ENCODE data around the gene SUFU. TPM values are rescaled to one million over a fixed set of nuclear protein-coding genes. Genes with fewer than 3 reads are reported as not detected.

SUFU gene
- total RNA-seq, 1 donor from 2014 or later = 8.9 TPM

DNA sequence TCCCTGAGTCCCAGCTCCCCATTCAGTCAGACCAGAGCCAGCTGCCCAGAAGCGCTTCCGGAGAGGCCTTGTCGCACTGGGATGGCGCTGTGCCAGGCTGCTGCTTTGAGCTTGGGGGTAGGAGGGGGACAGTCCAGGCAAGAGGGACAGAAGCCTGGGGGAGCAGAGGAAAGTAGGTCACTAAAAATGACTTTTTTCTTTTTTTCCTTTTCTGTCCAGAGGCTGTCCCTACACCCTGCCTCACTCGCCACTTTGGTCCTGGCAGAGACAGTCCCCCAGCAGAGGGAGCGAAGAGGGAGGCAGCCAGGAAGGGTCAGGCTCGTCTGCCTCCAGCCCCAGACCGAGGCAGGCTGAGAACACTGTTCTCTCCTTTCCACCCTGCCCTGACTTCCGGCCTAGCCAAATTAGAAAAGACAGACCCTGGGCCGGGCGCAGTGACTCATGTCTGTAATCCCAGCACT, 124.7 kb downstream of the SUFU start:
- TF ChIP-seq, protein P1, sequence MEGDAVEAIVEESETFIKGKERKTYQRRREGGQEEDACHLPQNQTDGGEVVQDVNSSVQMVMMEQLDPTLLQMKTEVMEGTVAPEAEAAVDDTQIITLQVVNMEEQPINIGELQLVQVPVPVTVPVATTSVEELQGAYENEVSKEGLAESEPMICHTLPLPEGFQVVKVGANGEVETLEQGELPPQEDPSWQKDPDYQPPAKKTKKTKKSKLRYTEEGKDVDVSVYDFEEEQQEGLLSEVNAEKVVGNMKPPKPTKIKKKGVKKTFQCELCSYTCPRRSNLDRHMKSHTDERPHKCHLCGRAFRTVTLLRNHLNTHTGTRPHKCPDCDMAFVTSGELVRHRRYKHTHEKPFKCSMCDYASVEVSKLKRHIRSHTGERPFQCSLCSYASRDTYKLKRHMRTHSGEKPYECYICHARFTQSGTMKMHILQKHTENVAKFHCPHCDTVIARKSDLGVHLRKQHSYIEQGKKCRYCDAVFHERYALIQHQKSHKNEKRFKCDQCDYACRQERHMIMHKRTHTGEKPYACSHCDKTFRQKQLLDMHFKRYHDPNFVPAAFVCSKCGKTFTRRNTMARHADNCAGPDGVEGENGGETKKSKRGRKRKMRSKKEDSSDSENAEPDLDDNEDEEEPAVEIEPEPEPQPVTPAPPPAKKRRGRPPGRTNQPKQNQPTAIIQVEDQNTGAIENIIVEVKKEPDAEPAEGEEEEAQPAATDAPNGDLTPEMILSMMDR (IDR thresholded peaks at IDR 0.05; ENCODE audit: insufficient read depth, low read length, poor library complexity, severe bottlenecking) = peak; percentile 11
- H3K4me3 ChIP-seq (ENCODE audit: low read depth, low read length) = no peak overlapping the region
- no peak for DNase-seq (ENCODE audit: low read depth)
- no peaks in the 10 kb centered on the region for H3K36me3 ChIP-seq (ENCODE audit: control insufficient read depth, insufficient read depth, low read length)
- H3K27me3 ChIP-seq (ENCODE audit: control insufficient read depth, insufficient read depth, low read length) = no peaks in the 10 kb centered on the region

GRCh38 chr10:102629661-102630614, 126.2 kb downstream of the SUFU start:
- DNase-seq (ENCODE audit: low read depth) = peak; percentile 95
- TF ChIP-seq, protein P1 (IDR thresholded peaks at IDR 0.05; ENCODE audit: insufficient read depth, low read length, poor library complexity, severe bottlenecking) = no peak
- H3K4me3 ChIP-seq (ENCODE audit: low read depth, low read length) = no peak overlapping the region

GRCh38 chr10:102630663-102631062, 126.9 kb downstream of the SUFU start:
- TF ChIP-seq, protein P1 (IDR thresholded peaks at IDR 0.05; ENCODE audit: insufficient read depth, low read length, poor library complexity, severe bottlenecking) = no peak
- Histone ChIP-seq H3K4me3 (ENCODE audit: low read depth, low read length) (no peak overlapping the region), H3K27me3 (ENCODE audit: control insufficient read depth, insufficient read depth, low read length) (no peaks in the 10 kb centered on the region), H3K36me3 (ENCODE audit: control insufficient read depth, insufficient read depth, low read length) (no peaks in the 10 kb centered on the region)
- DNase-seq (ENCODE audit: low read depth) = no peak

More at GRCh38 chr10:102629661-102630614, 126.2 kb downstream of the SUFU start:
- Histone ChIP-seq H3K36me3 (ENCODE audit: control insufficient read depth, insufficient read depth, low read length) (no peaks in the 10 kb centered on the region), H3K27me3 (ENCODE audit: control insufficient read depth, insufficient read depth, low read length) (no peaks in the 10 kb centered on the region)

GRCh38 chr10:102631525-102632393, 128.0 kb downstream of the SUFU start:
- TF ChIP-seq, protein P1 (IDR thresholded peaks at IDR 0.05; ENCODE audit: insufficient read depth, low read length, poor library complexity, severe bottlenecking) = no peak
- DNase-seq (ENCODE audit: low read depth) = no peak

DNA sequence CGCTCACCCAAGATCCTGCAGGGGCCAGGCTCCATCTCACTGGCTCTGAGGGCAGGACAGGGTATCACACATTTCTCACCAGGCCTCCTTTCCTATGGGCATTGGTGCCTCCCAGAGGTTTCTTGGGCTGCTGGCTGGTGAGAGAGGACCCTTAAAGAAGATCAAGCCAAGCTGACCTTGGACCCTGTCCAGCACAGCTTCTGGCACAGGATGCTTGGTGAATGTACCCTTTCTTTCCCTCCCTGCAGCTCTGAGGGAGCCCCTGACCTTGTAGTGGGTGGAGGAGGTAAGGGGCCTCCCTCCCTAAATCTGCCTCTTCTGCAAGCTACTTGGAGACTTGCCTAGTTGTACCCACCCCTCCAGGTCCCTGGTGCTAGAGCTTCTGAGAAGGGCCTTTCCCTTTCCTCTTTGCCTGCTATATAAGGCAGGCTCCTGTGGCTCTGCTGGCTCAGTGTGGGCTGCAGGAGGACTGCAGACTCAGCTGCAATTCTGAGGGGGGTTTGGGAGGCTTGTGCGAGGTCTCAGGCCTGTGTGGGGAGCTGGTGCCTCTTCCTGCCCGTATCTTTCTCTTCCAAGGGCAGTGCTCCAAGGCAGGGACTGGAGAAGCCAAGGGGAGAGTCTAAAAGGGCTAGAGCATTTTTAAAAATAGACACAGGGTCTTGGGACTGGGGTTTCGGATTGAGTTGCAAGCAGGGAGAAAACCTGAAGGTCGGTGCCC, 128.8 kb downstream of the SUFU start:
- no peak for DNase-seq (ENCODE audit: low read depth)
- TF ChIP-seq, protein P1 (IDR thresholded peaks at IDR 0.05; ENCODE audit: insufficient read depth, low read length, poor library complexity, severe bottlenecking) = no peak
- Histone ChIP-seq H3K27me3 (ENCODE audit: control insufficient read depth, insufficient read depth, low read length) (no peaks in the 10 kb centered on the region), H3K36me3 (ENCODE audit: control insufficient read depth, insufficient read depth, low read length) (no peaks in the 10 kb centered on the region), H3K4me3 (ENCODE audit: low read depth, low read length) (no peak overlapping the region)

More at GRCh38 chr10:102631525-102632393, 128.0 kb downstream of the SUFU start:
- no peak overlapping the region for H3K4me3 ChIP-seq (ENCODE audit: low read depth, low read length)
- no peaks in the 10 kb centered on the region for H3K27me3 ChIP-seq (ENCODE audit: control insufficient read depth, insufficient read depth, low read length)
- H3K36me3 ChIP-seq (ENCODE audit: control insufficient read depth, insufficient read depth, low read length) = no peaks in the 10 kb centered on the region

Measured in kidney epithelial cell (primary cell).